Measurements from ENCODE around the gene CD53. TPM values are rescaled to one million over a fixed set of nuclear protein-coding genes. Genes with fewer than 3 reads are reported as not detected.
"Not testable (repeated sequence)": the region's sequence is repeated elsewhere in the genome, so short reads cannot be mapped to it uniquely, and the experiment has no call there.

Gene CD53
- total RNA-seq, 2 donors from 2014 or later: 5.7 to 12.2 TPM

DNA sequence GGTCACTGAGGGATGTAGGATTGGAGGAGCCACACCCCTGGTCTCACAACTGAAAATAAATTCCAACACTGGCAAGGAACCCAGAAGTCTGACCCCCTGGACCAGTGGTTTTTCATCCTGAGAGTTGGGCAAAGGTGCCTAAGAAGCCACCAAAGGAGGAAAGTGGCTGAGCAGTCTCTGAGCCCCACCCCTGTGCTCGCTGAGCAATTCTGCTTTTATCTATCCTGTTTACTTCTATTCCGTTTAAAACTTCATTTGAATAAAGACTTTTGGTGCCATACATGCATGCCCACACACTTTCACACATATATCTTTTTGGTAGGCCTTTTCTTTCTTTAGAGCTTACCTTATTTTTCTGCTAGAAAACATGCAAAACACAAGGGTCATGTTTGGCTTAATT, 13.9 kb upstream of the CD53 start:
- no peaks in the 10 kb centered on the region for H3K36me3 ChIP-seq
- intact Hi-C loops (cut with DNase I): no loop called here
- H3K4me1 ChIP-seq (replicated peaks): no peaks in the 10 kb centered on the region
- H3K9me3 ChIP-seq: no peaks in the 10 kb centered on the region
- no peaks in the 10 kb centered on the region for H3K27me3 ChIP-seq (replicated peaks; ENCODE audit: insufficient read depth)
- H3K27ac ChIP-seq: no peak overlapping the region
- 73% methylated on average over 2 of the region's 2 CpGs for WGBS
- TF ChIP-seq, protein P1, sequence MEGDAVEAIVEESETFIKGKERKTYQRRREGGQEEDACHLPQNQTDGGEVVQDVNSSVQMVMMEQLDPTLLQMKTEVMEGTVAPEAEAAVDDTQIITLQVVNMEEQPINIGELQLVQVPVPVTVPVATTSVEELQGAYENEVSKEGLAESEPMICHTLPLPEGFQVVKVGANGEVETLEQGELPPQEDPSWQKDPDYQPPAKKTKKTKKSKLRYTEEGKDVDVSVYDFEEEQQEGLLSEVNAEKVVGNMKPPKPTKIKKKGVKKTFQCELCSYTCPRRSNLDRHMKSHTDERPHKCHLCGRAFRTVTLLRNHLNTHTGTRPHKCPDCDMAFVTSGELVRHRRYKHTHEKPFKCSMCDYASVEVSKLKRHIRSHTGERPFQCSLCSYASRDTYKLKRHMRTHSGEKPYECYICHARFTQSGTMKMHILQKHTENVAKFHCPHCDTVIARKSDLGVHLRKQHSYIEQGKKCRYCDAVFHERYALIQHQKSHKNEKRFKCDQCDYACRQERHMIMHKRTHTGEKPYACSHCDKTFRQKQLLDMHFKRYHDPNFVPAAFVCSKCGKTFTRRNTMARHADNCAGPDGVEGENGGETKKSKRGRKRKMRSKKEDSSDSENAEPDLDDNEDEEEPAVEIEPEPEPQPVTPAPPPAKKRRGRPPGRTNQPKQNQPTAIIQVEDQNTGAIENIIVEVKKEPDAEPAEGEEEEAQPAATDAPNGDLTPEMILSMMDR (IDR thresholded peaks at IDR 0.05): no peak
- TF ChIP-seq POLR2A (IDR thresholded peaks at IDR 0.05) (no peak), POLR2AphosphoS5 (IDR thresholded peaks at IDR 0.05) (no peak)
- DNase-seq (ENCODE audit: low spot score): no peak
- no peak overlapping the region for H3K4me3 ChIP-seq

GRCh38 chr1:110860174-110860573, 12.8 kb upstream of the CD53 start:
- Histone ChIP-seq H3K27ac (no peak overlapping the region), H3K9me3 (no peaks in the 10 kb centered on the region), H3K4me3 (no peak overlapping the region), H3K27me3 (replicated peaks; ENCODE audit: insufficient read depth) (no peaks in the 10 kb centered on the region), H3K4me1 (replicated peaks) (no peaks in the 10 kb centered on the region), H3K36me3 (no peaks in the 10 kb centered on the region)
- TF ChIP-seq POLR2AphosphoS5 (IDR thresholded peaks at IDR 0.05) (no peak), POLR2A (IDR thresholded peaks at IDR 0.05) (no peak)
- TF ChIP-seq, protein P1 (IDR thresholded peaks at IDR 0.05): no peak
- intact Hi-C loops (cut with DNase I): no loop called here
- WGBS: 82% methylated on average over 2 of the region's 2 CpGs
- DNase-seq (ENCODE audit: low spot score): no peak

- H3K36me3 ChIP-seq; H3K4me3 ChIP-seq; H3K27me3 ChIP-seq (replicated peaks; ENCODE audit: insufficient read depth); H3K27ac ChIP-seq; H3K9me3 ChIP-seq; intact Hi-C loops (cut with DNase I); DNase-seq (ENCODE audit: low spot score); H3K4me1 ChIP-seq (replicated peaks): not testable (repeated sequence)
- WGBS: 90% methylated on average over 2 of the region's 2 CpGs
Measured at GRCh38 chr1:110860620-110861019, 12.3 kb upstream of the CD53 start.

DNA sequence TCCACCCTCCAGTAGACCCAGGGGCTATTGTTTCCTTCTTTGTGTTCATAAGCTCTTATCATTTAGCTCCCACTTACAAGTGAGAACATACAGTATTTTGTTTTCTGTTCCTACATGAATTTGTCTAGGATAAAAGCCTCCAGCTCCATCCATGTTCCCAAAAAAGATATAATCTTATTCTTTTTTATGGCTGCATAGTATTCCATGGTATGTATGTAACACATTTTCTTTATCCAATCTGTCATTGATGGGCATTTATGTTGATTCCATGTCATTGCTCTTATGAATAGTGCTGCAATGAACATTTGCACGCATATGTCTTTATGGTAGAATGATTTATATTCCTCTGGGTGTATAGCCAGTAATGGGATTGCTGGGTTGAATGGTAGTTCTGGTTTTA, 11.0 kb upstream of the CD53 start:
- WGBS: 89% methylated on average over 1 of the region's 1 CpG

GRCh38 chr1:110864287-110864686, 8.7 kb upstream of the CD53 start:
- WGBS: 71% methylated on average over 1 of the region's 1 CpG
- H3K9me3 ChIP-seq: no peaks in the 10 kb centered on the region
- no peak for TF ChIP-seq POLR2A (IDR thresholded peaks at IDR 0.05)
- TF ChIP-seq, protein P1 (IDR thresholded peaks at IDR 0.05): no peak
- TF ChIP-seq POLR2AphosphoS5 (IDR thresholded peaks at IDR 0.05): no peak
- no peaks in the 10 kb centered on the region for H3K27me3 ChIP-seq (replicated peaks; ENCODE audit: insufficient read depth)
- DNase-seq (ENCODE audit: low spot score): no peak
- no peak overlapping the region for H3K27ac ChIP-seq
- no peak overlapping the region for H3K4me3 ChIP-seq
- intact Hi-C loops (cut with DNase I): no loop called here
- no peaks in the 10 kb centered on the region for H3K4me1 ChIP-seq (replicated peaks)
- H3K36me3 ChIP-seq: no peaks in the 10 kb centered on the region

More for the DNA sequence above, 11.0 kb upstream of the CD53 start:
- DNase-seq (ENCODE audit: low spot score); H3K9me3 ChIP-seq; H3K4me1 ChIP-seq (replicated peaks); H3K27ac ChIP-seq; H3K4me3 ChIP-seq; H3K36me3 ChIP-seq; H3K27me3 ChIP-seq (replicated peaks; ENCODE audit: insufficient read depth); intact Hi-C loops (cut with DNase I): not testable (repeated sequence)

DNA sequence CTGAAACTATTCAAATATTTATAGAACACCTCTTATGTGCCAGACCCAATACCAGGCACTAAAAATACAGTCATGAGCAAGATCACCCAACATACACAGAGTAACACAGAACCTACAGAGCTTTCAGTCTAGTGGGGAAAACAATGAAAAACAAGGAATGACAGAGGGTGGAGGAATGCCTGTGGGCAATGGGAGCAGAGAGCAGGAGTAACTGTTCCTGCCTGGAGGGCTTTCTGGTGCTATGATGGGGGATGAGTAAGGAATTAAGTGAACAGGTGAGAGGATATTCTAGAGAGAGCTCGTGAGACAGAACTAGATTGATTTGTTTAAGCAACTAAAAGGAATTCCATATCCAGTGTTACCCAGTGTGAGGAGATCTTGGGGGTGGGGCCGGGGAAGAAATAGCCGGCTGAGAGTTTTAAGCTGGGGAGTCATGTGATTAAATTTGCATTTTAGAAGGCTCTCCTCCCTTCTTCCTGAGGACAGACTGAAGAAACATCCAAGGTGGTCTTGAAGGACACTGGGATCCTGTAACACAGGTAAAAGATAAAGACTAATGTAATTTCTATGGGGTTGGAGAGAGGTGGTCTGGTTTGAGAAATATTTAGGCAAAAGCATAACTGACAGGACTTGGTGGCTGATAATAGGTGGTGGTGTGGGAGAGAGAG, 2.1 kb upstream of the CD53 start:
- Histone ChIP-seq H3K4me3 (no peak overlapping the region), H3K36me3 (no peaks in the 10 kb centered on the region), H3K9me3 (no peaks in the 10 kb centered on the region), H3K4me1 (replicated peaks) (no peaks in the 10 kb centered on the region), H3K27ac (no peak overlapping the region), H3K27me3 (replicated peaks; ENCODE audit: insufficient read depth) (no peaks in the 10 kb centered on the region)
- DNase-seq (ENCODE audit: low spot score): no peak
- intact Hi-C loops (cut with DNase I): no loop called here
- TF ChIP-seq POLR2AphosphoS5 (IDR thresholded peaks at IDR 0.05): no peak
- TF ChIP-seq, protein P1 (IDR thresholded peaks at IDR 0.05): no peak
- TF ChIP-seq POLR2A (IDR thresholded peaks at IDR 0.05): no peak
- WGBS: 44% methylated on average over 3 of the region's 3 CpGs
